ENCODE measurements around the gene SGPP1. TPM values are rescaled to one million over a fixed set of nuclear protein-coding genes. Genes with fewer than 3 reads are reported as not detected.
A peak's percentile ranks its signal among the peaks of the same experiment; 100 is the strongest.

Gene SGPP1
- total RNA-seq, 1 experiment from 2014 or later, result 19.3 TPM

- Histone ChIP-seq H3F3A (ENCODE audit: low read length, unreplicated experiment) (no peaks in the 10 kb centered on the region), H4K20me1 (ENCODE audit: low read length) (no peaks in the 10 kb centered on the region)
Observed at GRCh38 chr14:63737582-63738006, 9.7 kb upstream of the SGPP1 start.

GRCh38 chr14:63735720-63736119 lies 7.9 kb upstream of the SGPP1 start:
- Histone ChIP-seq H3K9me3 (ENCODE audit: low read length) (no peaks in the 10 kb centered on the region), H3K4me2 (ENCODE audit: low read length) (no peak overlapping the region), H2AFZ (ENCODE audit: low read length) (peak overlapping the region; percentile 43), H3K9me2 (replicated peaks; ENCODE audit: low read length) (no peaks in the 10 kb centered on the region), H3K79me2 (ENCODE audit: low read length) (no peaks in the 10 kb centered on the region), H3K4me1 (ENCODE audit: insufficient read depth, low read length) (no peaks in the 10 kb centered on the region), H3K27ac (ENCODE audit: low read length) (no peak overlapping the region), H3K9ac (ENCODE audit: low read length) (no peak overlapping the region), H3K36me3 (ENCODE audit: low read depth, low read length) (no peaks in the 10 kb centered on the region), H3K27me3 (ENCODE audit: low read length) (no peaks in the 10 kb centered on the region), H3F3A (ENCODE audit: low read length, unreplicated experiment) (no peaks in the 10 kb centered on the region), H3K4me3 (ENCODE audit: low read length) (no peak overlapping the region), H4K20me1 (ENCODE audit: low read length) (no peaks in the 10 kb centered on the region)
- CTCF ChIA-PET, result no interaction called here
- ATAC-seq (no peak), DNase-seq (no peak)
- BruUV-seq (replicated peaks), result no TSS peak
- intact Hi-C loops (cut with micrococcal nuclease), result no loop called here
- TF ChIP-seq EZH2 (IDR thresholded peaks at IDR 0.05; ENCODE audit: low read length, unreplicated experiment) (no peak), EZH2phosphoT487 (IDR thresholded peaks at IDR 0.05; ENCODE audit: borderline replicate concordance, low read length) (no peak)
- TF ChIP-seq, protein P1, sequence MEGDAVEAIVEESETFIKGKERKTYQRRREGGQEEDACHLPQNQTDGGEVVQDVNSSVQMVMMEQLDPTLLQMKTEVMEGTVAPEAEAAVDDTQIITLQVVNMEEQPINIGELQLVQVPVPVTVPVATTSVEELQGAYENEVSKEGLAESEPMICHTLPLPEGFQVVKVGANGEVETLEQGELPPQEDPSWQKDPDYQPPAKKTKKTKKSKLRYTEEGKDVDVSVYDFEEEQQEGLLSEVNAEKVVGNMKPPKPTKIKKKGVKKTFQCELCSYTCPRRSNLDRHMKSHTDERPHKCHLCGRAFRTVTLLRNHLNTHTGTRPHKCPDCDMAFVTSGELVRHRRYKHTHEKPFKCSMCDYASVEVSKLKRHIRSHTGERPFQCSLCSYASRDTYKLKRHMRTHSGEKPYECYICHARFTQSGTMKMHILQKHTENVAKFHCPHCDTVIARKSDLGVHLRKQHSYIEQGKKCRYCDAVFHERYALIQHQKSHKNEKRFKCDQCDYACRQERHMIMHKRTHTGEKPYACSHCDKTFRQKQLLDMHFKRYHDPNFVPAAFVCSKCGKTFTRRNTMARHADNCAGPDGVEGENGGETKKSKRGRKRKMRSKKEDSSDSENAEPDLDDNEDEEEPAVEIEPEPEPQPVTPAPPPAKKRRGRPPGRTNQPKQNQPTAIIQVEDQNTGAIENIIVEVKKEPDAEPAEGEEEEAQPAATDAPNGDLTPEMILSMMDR (conservative IDR thresholded peaks at IDR 0.05; ENCODE audit: low read depth, low read length), result no peak
- POLR2A ChIA-PET (ENCODE audit: unreplicated experiment), result no interaction called here

More at GRCh38 chr14:63737582-63738006, 9.7 kb upstream of the SGPP1 start:
- no peak overlapping the region for H2AFZ ChIP-seq (ENCODE audit: low read length)
- DNase-seq (no peak), ATAC-seq (no peak)
- no peaks in the 10 kb centered on the region for H3K9me3 ChIP-seq (ENCODE audit: low read length)
- no peaks in the 10 kb centered on the region for H3K79me2 ChIP-seq (ENCODE audit: low read length)
- H3K9me2 ChIP-seq (replicated peaks; ENCODE audit: low read length), result no peaks in the 10 kb centered on the region
- H3K4me3 ChIP-seq (ENCODE audit: low read length), result no peak overlapping the region
- H3K27ac ChIP-seq (ENCODE audit: low read length), result no peak overlapping the region
- no peak overlapping the region for H3K4me2 ChIP-seq (ENCODE audit: low read length)
- no peaks in the 10 kb centered on the region for H3K27me3 ChIP-seq (ENCODE audit: low read length)
- no TSS peak for BruUV-seq (replicated peaks)
- no peaks in the 10 kb centered on the region for H3K4me1 ChIP-seq (ENCODE audit: insufficient read depth, low read length)
- TF ChIP-seq, protein P1 (conservative IDR thresholded peaks at IDR 0.05; ENCODE audit: low read depth, low read length), result no peak
- TF ChIP-seq EZH2phosphoT487 (IDR thresholded peaks at IDR 0.05; ENCODE audit: borderline replicate concordance, low read length) (no peak), EZH2 (IDR thresholded peaks at IDR 0.05; ENCODE audit: low read length, unreplicated experiment) (no peak)
- no peak overlapping the region for H3K9ac ChIP-seq (ENCODE audit: low read length)
- ChIA-PET POLR2A (ENCODE audit: unreplicated experiment) (no interaction called here), CTCF (no interaction called here)
- intact Hi-C loops (cut with micrococcal nuclease), result no loop called here
- H3K36me3 ChIP-seq (ENCODE audit: low read depth, low read length), result no peaks in the 10 kb centered on the region

- Histone ChIP-seq H2AFZ (ENCODE audit: low read length) (no peak overlapping the region), H3K9me3 (ENCODE audit: low read length) (no peaks in the 10 kb centered on the region), H3K4me3 (ENCODE audit: low read length) (no peak overlapping the region), H4K20me1 (ENCODE audit: low read length) (0 out of 2 replicates have a peak, but pooled peaks cover 7% of the 10 kb centered on the region), H3K9me2 (replicated peaks; ENCODE audit: low read length) (no peaks in the 10 kb centered on the region), H3K4me1 (ENCODE audit: insufficient read depth, low read length) (peaks cover 13% of the 10 kb centered on the region), H3K27me3 (ENCODE audit: low read length) (no peaks in the 10 kb centered on the region), H3K27ac (ENCODE audit: low read length) (no peak overlapping the region), H3F3A (ENCODE audit: low read length, unreplicated experiment) (no peaks in the 10 kb centered on the region), H3K36me3 (ENCODE audit: low read depth, low read length) (no peaks in the 10 kb centered on the region), H3K9ac (ENCODE audit: low read length) (no peak overlapping the region), H3K4me2 (ENCODE audit: low read length) (no peak overlapping the region), H3K79me2 (ENCODE audit: low read length) (peaks cover 17% of the 10 kb centered on the region)
- intact Hi-C loops (cut with micrococcal nuclease), result no loop called here
- ATAC-seq (no peak), DNase-seq (no peak)
- ChIA-PET POLR2A (ENCODE audit: unreplicated experiment) (no interaction called here), CTCF (interaction anchor here (0.6 kb wide), 1 partner anchor 13 kb away, joined by 3 read pairs; no protein-coding TSS in a partner anchor)
- BruUV-seq (replicated peaks), result no TSS peak
- TF ChIP-seq EZH2 (IDR thresholded peaks at IDR 0.05; ENCODE audit: low read length, unreplicated experiment), result no peak
Observed at GRCh38 chr14:63730659-63731058, 2.8 kb upstream of the SGPP1 start.
